Measurements from ENCODE around the gene GPR148.

GPR148 gene

DNA sequence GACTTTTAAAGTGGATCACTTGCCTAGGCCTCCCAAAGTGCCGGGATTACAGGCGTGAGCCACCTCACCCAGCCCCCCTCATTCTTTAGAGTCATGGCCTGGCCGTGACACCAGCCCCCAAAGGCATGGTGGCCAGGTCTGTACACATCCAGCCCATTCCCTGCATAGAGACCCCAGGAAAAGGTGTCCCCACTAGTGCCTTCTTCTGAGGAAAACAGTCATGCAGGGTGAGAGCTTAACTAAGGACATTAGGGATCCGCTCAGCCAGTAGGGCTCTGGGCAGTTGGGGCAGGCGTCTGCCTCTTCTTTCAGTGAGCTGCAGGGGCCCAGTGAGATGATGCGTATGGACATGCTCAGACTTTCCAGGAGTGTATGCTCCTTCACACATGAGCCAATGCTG is 20.8 kb downstream of the GPR148 start:
- no peak for FAIRE-seq

- no peak for FAIRE-seq
Measured at GRCh38 chr2:130754811-130755210, 25.9 kb downstream of the GPR148 start.

GRCh38 chr2:130755256-130756052 is 26.6 kb downstream of the GPR148 start, which contains the start of gene AMER3:
TSS of gene AMER3 (plus strand) at chr2:130755540. CDS start at chr2:130762073, 6,533 bp downstream.
- FAIRE-seq, result no peak

GRCh38 chr2:130756053-130756873 is 27.4 kb downstream of the GPR148 start:
- FAIRE-seq, result no peak

DNA sequence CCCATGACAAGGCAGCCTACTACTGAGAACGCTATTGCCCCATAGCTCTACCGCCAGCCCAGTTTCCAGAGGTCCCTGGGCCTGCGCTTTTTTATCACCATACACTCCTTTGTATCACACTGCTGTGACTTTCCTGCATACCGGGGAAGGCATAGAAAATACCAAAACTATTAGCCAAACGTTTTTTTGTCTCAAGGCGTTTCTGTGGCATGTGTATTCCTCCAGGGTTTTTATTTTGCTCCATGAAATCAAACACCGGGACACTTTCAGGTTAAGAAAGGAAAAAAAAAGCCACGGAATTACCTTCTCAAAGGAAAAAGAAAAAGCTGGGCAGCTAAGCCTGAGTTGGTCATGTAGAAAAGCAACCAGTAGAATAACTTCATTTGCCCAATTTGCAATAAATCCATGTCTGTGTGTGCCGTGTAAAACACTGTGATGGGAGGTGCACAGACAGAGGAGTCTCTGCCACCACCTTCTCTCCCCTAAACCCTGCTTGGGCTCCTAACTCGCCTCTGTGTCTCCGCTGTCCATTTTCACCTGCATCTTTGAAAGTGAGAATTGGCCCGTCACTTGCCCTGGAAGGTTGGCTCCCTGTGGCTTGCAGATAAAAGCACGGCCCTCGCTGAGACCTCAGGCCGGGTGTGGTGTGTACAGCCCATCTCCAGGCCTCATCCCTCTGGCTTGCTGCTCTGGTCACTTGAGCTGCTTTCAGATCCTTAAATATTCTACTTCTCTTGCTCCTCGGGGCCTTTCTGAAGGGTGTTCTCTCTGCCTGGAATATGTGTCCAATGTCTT is 28.2 kb downstream of the GPR148 start:
- FAIRE-seq, result no peak

DNA sequence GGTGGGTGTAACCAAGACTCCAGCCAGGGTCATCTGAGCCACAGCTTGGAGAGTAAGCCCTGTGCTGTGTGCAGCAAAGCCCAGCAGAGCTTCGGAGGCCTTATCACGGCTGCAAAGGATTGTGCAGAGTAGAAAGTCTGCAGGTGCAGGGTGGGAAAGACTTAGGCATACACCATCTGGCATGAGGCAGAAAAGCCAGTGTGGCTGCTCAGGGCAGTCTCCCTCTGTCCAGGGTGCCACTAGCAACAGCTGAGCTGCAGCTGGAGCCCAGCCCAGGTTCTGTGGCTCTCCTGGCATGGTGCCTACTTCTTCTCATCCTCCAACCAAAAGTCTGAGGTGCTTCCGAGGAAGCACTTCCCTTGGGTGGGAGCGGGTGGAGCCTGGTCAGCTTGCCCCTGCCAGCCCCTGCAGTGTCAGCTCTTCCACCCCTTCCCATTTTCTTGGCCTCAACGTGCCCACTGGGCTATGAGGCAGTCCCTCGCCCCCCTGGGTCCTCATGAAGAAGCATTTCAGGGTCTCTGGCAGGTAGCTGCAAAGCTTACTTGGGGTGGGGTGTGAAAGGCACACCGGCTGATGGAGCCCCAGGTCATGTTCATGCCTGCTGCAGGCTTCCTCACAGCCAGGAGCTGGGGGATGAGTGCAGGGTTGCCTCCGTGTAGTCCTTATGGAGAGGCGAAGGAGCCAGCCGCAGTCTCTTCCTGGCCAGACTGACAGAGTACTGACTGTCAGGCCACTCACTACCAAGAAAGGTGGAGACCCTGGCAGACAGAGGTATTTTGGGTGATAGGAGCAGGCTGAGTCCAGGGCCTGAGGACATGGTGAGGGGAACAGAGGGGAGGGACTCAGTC is 31.3 kb downstream of the GPR148 start:
- peak; percentile 17 for FAIRE-seq

DNA sequence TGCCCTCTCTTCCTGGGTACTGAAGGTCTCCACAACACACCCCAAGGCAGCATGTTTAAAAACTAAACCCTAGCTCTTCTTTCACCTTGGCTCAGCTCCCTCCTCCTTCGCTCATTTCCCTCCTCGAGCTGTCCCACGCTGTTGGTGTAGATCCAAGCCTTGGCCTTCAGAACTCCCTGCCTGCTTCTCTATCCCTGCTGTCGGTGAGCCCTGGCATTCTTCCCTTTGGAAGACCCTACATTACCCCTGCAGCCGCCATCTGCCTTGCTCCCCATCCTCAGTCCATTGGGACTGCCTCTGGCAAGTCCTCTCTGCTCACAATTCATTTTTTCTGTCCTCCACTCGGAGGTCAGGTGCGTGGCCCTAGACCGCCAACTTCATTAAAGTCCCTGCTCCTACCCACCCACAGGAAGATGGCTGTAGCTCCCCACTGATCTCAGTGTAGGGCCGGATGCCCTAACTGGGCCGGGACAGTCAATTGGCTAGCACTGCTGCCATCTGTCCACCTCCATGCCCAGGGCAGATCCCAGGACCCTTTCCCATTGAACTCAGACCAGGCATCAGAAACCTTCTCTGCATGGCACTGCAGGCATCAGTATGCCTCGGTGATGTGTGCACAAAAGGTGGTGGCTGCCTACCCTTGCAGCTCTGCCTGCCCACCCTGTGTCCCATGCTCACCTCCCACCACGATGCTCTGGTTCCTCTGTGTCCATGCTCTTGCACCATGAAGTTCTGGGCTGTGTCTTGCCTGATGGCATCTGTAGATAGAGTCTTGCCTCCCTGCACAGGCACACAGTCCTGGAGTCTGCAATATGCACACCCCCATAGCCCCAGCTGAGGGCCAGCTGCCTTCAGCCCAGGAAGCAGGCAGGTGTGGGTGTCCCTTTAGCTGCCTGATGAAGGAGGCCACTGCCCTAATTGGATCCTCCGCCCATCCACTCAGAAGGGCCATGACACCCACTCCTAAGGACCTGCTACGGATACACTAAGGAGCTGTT is 32.2 kb downstream of the GPR148 start:
- FAIRE-seq, result no peak

DNA sequence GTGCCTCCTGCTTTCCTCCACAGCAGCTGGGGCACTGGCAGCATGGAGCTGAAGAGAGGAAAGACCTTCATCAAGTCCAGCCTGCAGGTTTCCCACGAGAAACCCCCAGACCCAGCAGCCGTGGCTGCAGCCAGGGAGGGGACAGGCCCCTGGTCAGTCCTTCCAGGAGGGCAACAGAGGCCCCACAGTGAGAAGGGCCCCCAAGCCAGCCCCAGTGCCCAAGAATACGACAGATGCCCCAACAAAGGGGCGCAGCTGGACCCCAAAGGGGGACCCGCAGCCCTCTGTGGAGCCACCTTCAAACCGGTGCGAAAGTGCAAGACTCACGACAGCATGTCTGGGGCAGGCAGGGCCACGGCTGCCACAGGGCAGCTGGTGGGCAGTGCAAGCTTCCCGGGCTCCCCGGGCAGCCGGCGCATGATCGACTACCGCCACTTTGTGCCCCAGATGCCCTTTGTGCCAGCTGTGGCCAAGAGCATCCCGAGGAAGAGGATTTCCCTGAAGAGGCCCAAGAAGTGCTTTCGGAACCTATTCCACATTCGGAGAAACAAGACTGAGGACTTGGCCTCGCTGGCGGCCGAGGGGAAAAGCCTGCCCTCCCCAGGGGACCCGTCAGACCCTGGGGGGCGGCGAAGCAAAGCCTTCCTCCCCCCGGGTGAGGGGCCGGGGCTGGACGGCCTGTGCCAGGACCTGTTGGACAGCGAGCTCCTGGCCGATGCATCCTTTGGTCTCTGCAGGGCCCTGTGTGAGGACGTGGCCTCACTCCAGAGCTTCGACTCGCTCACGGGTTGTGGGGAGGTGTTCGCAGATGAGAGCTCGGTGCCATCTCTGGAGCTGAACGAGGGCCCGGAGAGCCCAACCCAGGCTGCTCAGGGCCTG is 33.4 kb downstream of the GPR148 start:
- FAIRE-seq, result no peak

- no peak for FAIRE-seq
Measured at GRCh38 chr2:130762910-130763385, 34.1 kb downstream of the GPR148 start.

DNA sequence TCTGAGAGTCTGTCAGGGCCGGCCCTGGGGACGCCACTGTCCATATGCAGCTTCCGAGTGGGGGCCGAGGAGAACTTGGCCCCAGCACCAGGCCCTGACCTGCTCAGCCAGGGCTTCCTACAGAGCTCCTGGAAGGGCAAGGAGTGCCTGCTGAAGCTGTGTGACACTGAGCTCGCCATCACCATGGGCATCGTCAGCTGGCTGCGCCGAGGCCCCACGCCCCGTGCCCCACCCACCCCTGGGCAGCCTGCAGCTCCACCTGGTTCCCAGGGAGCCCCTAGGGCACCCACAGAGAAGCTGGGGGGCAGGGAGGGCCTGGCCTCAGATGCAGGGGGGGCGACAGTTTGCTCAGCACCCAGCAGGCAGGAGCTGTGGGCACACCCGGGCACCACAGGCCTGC is 34.5 kb downstream of the GPR148 start:
- no peak for FAIRE-seq

DNA sequence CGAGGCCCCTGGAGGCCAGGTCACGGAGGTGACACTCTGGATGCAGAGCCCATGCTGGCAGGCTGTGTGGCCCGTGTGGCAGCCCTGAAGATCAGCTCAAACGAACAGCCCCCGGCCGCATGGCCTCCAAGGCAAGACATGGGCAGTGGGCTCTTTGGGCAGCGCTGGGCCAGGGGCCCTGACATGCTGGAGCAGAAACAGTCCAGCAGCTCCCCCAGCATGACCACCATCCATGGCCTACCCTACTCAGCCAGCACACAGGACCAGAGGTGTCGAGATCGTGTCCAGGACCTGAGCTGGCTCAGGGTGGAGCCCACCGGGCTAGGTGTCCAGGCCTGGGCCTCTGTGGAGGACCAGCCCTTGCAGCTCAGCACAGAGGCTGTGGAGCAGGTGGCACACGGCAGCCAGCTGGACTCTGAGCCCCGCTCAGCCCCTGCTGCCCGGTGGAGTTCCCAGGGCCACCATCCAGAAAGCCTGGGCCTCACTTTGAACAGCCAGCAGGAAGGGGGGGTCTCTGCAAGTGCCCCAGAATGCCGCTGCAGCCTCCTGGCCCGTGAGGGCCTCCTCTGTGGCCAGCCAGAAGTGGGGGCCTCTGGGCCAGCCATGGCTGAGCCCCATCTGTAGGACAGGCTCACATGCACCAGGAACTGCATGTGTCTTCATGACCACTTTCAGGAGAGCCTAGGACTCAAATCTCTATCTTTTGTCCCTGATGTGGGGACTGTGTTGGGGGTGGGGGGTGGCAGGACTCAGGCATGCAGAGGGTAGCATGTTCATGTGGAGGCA is 35.4 kb downstream of the GPR148 start:
- no peak for FAIRE-seq

DNA sequence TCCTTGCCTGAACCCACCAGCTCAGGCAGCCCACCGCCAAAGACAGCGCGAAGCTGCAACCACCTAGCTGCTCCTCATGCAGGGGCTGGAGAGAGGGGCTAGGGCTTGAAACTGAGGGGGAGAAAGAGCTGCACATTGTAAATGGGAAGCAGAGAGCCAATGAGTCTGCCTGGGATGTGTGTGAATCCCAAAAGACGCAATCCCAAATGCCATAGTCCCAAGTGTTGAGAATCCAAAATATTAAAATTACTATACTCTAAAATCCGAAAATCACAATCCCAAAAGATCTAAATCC is 35.9 kb downstream of the GPR148 start:
- FAIRE-seq, result no peak

GRCh38 chr2:130765464-130765863 is 36.6 kb downstream of the GPR148 start:
- no peak for FAIRE-seq

DNA sequence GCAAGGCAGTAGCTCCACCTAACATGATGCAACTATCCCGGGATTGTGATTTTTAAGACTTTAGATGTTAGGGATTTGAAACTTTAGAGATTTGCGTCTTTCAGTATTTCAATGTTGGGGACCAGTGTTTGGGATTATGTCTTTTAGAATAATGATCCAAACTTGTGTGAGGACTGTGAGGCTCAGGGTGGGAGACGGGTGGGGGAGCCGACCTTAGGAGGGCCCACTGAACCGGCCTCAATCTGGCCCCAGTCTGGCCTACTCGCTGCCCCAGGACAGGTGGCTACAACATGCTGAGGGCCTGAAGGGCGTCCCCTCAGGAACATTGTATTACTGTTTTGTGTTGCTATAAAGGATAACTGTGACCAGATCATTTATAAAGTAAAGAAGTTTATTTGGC is 37.2 kb downstream of the GPR148 start:
- no peak for FAIRE-seq

- FAIRE-seq, result no peak
Measured at GRCh38 chr2:130766711-130767407, 38.0 kb downstream of the GPR148 start.

DNA sequence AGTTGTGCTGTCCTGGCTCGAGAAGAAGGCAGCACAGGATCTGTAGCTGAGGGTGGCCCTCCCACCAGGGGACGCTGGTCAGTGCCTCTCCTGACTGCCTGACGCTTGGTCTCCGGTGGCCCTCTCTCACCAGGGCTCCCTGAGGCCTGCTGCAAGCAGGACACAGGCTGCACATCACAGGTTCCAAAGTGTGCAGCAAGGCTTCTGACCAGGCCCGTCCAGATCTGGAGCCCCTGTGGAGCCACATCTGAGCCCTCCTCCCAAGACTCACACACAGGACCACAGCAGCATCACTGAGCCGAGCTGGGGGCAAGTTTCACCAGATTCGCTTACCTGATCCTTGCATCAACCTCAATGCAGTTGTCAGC is 38.5 kb downstream of the GPR148 start:
- FAIRE-seq, result no peak

DNA sequence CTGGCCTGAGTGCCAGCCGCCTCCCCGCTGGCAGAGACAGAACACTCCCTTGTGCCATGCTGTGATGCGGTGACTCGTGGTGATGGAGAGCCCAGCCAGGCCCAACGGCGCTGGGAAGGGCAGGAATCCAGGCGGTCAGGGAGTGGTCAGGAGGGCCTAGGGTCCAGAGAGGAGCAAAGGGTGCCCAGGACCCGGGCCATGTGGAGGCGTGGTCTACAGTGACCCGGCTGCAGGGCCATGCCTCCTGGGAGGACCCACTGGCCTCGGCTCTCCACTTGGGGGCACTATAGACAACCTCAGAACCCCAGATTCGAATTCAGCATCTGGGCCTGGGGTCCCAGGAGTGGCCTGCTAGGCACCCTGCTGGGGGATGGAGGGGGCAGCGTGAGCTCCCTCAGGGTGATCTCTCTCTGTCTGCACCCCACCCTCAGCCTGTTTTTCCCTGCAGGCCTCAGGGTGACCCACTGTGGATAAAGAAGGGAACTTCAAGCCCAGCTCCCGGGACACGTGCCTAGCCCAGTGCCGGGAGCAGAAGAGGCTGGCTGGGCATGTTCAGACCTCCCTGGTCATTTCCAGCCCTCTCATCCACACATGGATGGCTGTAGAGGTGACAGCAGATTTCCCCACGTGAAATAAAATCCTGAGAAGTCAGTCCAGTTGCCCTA is 39.5 kb downstream of the GPR148 start:
- FAIRE-seq, result no peak

GRCh38 chr2:130769343-130769907 is 40.6 kb downstream of the GPR148 start:
- no peak for FAIRE-seq

Data from islet of Langerhans (tissue), 1 donor.